GM19035 (cell line): ENCODE results near the gene ATP2A2.
"Not testable (repeated sequence)": the region's sequence is repeated elsewhere in the genome, so short reads cannot be mapped to it uniquely, and the experiment has no call there.

ENCODE experiments used
- ATAC-seq: cut with Tn5 transposase; IDR thresholded peaks from one replicate; pipeline ENCODE4 v1.9.1; 2021; ENCODE audit not compliant: unreplicated experiment

ATP2A2 gene

GRCh38 chr12:110340261-110340660, 59.2 kb downstream of the ATP2A2 start:
- not testable (repeated sequence) for ATAC-seq

- ATAC-seq: no peak
Measured at GRCh38 chr12:110340706-110341105, 59.7 kb downstream of the ATP2A2 start.

GRCh38 chr12:110342157-110342556, 61.1 kb downstream of the ATP2A2 start:
- ATAC-seq: no peak

GRCh38 chr12:110343114-110343513, 62.1 kb downstream of the ATP2A2 start:
- no peak for ATAC-seq

- no peak for ATAC-seq
Measured at GRCh38 chr12:110343736-110344555, 62.9 kb downstream of the ATP2A2 start.

- no peak for ATAC-seq
Measured at GRCh38 chr12:110344657-110345056, 63.6 kb downstream of the ATP2A2 start.

GRCh38 chr12:110345176-110345661, 64.2 kb downstream of the ATP2A2 start:
- no peak for ATAC-seq

- no peak for ATAC-seq
Measured at GRCh38 chr12:110345963-110346362, 64.9 kb downstream of the ATP2A2 start.

- ATAC-seq: no peak
Measured at GRCh38 chr12:110347767-110348166, 66.7 kb downstream of the ATP2A2 start.

- ATAC-seq: no peak
Measured at GRCh38 chr12:110348431-110349059, 67.5 kb downstream of the ATP2A2 start.

- ATAC-seq: no peak
Measured at GRCh38 chr12:110349096-110349495, 68.0 kb downstream of the ATP2A2 start.

GRCh38 chr12:110349514-110350151, 68.6 kb downstream of the ATP2A2 start:
- no peak for ATAC-seq

- no peak for ATAC-seq
Measured at GRCh38 chr12:110351119-110351518, 70.1 kb downstream of the ATP2A2 start.

- no peak for ATAC-seq
Measured at GRCh38 chr12:110352401-110352800, 71.4 kb downstream of the ATP2A2 start.

- no peak for ATAC-seq
Measured at GRCh38 chr12:110353211-110353965, 72.3 kb downstream of the ATP2A2 start.

GRCh38 chr12:110354172-110354780, 73.2 kb downstream of the ATP2A2 start:
- ATAC-seq: no peak

GRCh38 chr12:110355073-110355472, 74.0 kb downstream of the ATP2A2 start:
- no peak for ATAC-seq

GRCh38 chr12:110358384-110359097, 77.5 kb downstream of the ATP2A2 start:
- not testable (repeated sequence) for ATAC-seq

- no peak for ATAC-seq
Measured at GRCh38 chr12:110361216-110361615, 80.2 kb downstream of the ATP2A2 start.
